Suprapubic skin (tissue), 4 donors: ENCODE measurements around the gene ARAP3. TPM values are rescaled to one million over a fixed set of nuclear protein-coding genes. Genes with fewer than 3 reads are reported as not detected.

Experiments used
- DNase-seq, 2 donors: peaks; one replicate each; pipeline ENCODE4 v3.0.0-alpha.2; 2019; ENCODE audit warnings: low spot score in 2 of 2
- H3K27ac ChIP-seq: fragments of 200-600 bp; sonication (generic); one replicate; pipeline ENCODE4 v1.5.1; 2019
- H3K27me3 ChIP-seq: fragments of 200-600 bp; sonication (generic); one replicate; pipeline ENCODE4 v1.5.1; 2019
- H3K36me3 ChIP-seq: fragments of 200-600 bp; sonication (generic); one replicate; pipeline ENCODE4 v1.5.1; 2019
- H3K4me1 ChIP-seq: fragments of 200-600 bp; sonication (generic); one replicate; pipeline ENCODE4 v1.5.1; 2019
- H3K4me3 ChIP-seq: fragments of 200-600 bp; sonication (generic); one replicate; pipeline ENCODE4 v1.5.1; 2019; ENCODE audit warnings: mild to moderate bottlenecking
- H3K9me3 ChIP-seq: fragments of 200-600 bp; sonication (generic); one replicate; pipeline ENCODE4 v1.5.1; 2019
- CTCF ChIP-seq, 2 donors: fragments of 200-600 bp in 1 of 2; fragments of 450-650 bp in 1 of 2; sonication (generic) in 1 of 2; IDR thresholded peaks; one replicate each; pipeline ENCODE4 v1.5.1; 2016 to 2019; ENCODE audit warnings: antibody characterized with exemption in 2 of 2, mild to moderate bottlenecking in 1 of 2, moderate library complexity in 1 of 2
- EP300 ChIP-seq: sonication (generic); formaldehyde crosslinking; IDR thresholded peaks from one replicate; pipeline ENCODE4 v1.6.1; 2017; ENCODE audit warnings: antibody characterized with exemption
- POLR2A ChIP-seq, 2 donors: fragments of 450-650 bp; IDR thresholded peaks; one replicate each; pipeline ENCODE4 v1.6.1; 2017; ENCODE audit warnings: antibody characterized with exemption in 2 of 2, mild to moderate bottlenecking in 2 of 2, moderate library complexity in 2 of 2
- POLR2AphosphoS5 ChIP-seq, 3 donors: sonication (generic); formaldehyde crosslinking; IDR thresholded peaks; one replicate each; pipeline ENCODE4 v1.6.1; 2017; ENCODE audit warnings: antibody characterized with exemption in 3 of 3
- WGBS: methylation state at CpG from one replicate; pipeline ENCODE4 v1.1.5; 2018; 5-methylcytosine and 5-hydroxymethylcytosine counted together
- total RNA-seq, 4 donors: library from RNA; depleted of rRNA; stranded (reverse); fragments of >200 nt; gene quantifications; one replicate each; pipeline ENCODE4 v1.1.0, GENCODE V29; 2016

Gene ARAP3
- total RNA-seq, 4 donors from 2014 or later: 1.5 to 7.4 (median 4.3) TPM

GRCh38 chr5:141636413-141637122, 45.5 kb downstream of the ARAP3 start, which contains the start of the genes HDAC3 and RELL2:
HDAC3 (minus strand) TSS chr5:141636849; CDS start chr5:141636790, 59 bp downstream.
RELL2 (plus strand) TSS chr5:141636997; CDS start chr5:141638226, 1,229 bp downstream.
- H3K36me3 ChIP-seq: peaks cover 14% of the 10 kb centered on the region
- H3K27ac ChIP-seq: peak within 1 kb of the TSS; percentile 68
- TF ChIP-seq CTCF (IDR thresholded peaks at IDR 0.05) (no peak), POLR2A (IDR thresholded peaks at IDR 0.05) (peak in 1 of 2 donors; percentile 69)
- DNase-seq: peak; percentile 95 to 96
- H3K27me3 ChIP-seq: no peaks in the 10 kb centered on the region
- no peaks in the 10 kb centered on the region for H3K9me3 ChIP-seq
- H3K4me1 ChIP-seq: peaks cover 45% of the 10 kb centered on the region
- 1% methylated on average over 40 of the region's 55 CpGs for WGBS
- H3K4me3 ChIP-seq: peak within 1 kb of the TSS; percentile 89

GRCh38 chr5:141636106-141636412, 46.0 kb downstream of the ARAP3 start:
- peak overlapping the region; percentile 68 for H3K27ac ChIP-seq
- TF ChIP-seq POLR2AphosphoS5 (IDR thresholded peaks at IDR 0.05) (no peak), POLR2A (IDR thresholded peaks at IDR 0.05) (no peak), CTCF (IDR thresholded peaks at IDR 0.05) (no peak), EP300 (no peak)
- DNase-seq: no peak
- peak overlapping the region; percentile 89 for H3K4me3 ChIP-seq
- H3K36me3 ChIP-seq: peaks cover 9% of the 10 kb centered on the region
- WGBS: 9% methylated on average over 4 of the region's 4 CpGs
- peaks cover 45% of the 10 kb centered on the region for H3K4me1 ChIP-seq
- H3K27me3 ChIP-seq: no peaks in the 10 kb centered on the region
- no peaks in the 10 kb centered on the region for H3K9me3 ChIP-seq

- Histone ChIP-seq H3K27me3 (no peaks in the 10 kb centered on the region), H3K4me3 (peak overlapping the region; percentile 89), H3K9me3 (no peaks in the 10 kb centered on the region), H3K36me3 (peaks cover 9% of the 10 kb centered on the region), H3K27ac (no peak overlapping the region), H3K4me1 (peaks cover 45% of the 10 kb centered on the region)
- no peak for TF ChIP-seq CTCF (IDR thresholded peaks at IDR 0.05)
- no peak for DNase-seq
- 44% methylated on average over 7 of the region's 7 CpGs for WGBS
Measured at GRCh38 chr5:141635646-141636045, 46.4 kb downstream of the ARAP3 start.

GRCh38 chr5:141634720-141635119, 47.3 kb downstream of the ARAP3 start:
- no peak for DNase-seq
- Histone ChIP-seq H3K27me3 (no peaks in the 10 kb centered on the region), H3K9me3 (no peaks in the 10 kb centered on the region), H3K36me3 (peaks cover 16% of the 10 kb centered on the region), H3K4me3 (no peak overlapping the region), H3K27ac (no peak overlapping the region), H3K4me1 (peaks cover 45% of the 10 kb centered on the region)
- TF ChIP-seq EP300 (no peak), POLR2A (IDR thresholded peaks at IDR 0.05) (no peak), CTCF (IDR thresholded peaks at IDR 0.05) (no peak), POLR2AphosphoS5 (IDR thresholded peaks at IDR 0.05) (no peak)
- 91% methylated on average over 3 of the region's 6 CpGs for WGBS

GRCh38 chr5:141633871-141634561, 48.0 kb downstream of the ARAP3 start:
- 80% methylated on average over 5 of the region's 5 CpGs for WGBS
- Histone ChIP-seq H3K4me1 (peaks cover 45% of the 10 kb centered on the region), H3K27ac (no peak overlapping the region), H3K27me3 (no peaks in the 10 kb centered on the region), H3K4me3 (no peak overlapping the region), H3K36me3 (peaks cover 23% of the 10 kb centered on the region), H3K9me3 (no peaks in the 10 kb centered on the region)
- TF ChIP-seq POLR2A (IDR thresholded peaks at IDR 0.05): no peak
- TF ChIP-seq POLR2AphosphoS5 (IDR thresholded peaks at IDR 0.05): no peak
- TF ChIP-seq EP300: no peak
- no peak for TF ChIP-seq CTCF (IDR thresholded peaks at IDR 0.05)
- no peak for DNase-seq
